ENCODE results near the gene DGKA. TPM values are rescaled to one million over a fixed set of nuclear protein-coding genes. Genes with fewer than 3 reads are reported as not detected.

DGKA gene
- total and polyA plus RNA-seq, 4 donors, result 41.4 to 86.5 (median 79.8) TPM

GRCh38 chr12:55933799-55934742 is 3.1 kb downstream of the DGKA start:
- Histone ChIP-seq H3K27me3 (ENCODE audit: control insufficient read depth in 1 of 2, insufficient read depth in 2 of 2, low read length in 1 of 2) (no peaks in the 10 kb centered on the region), H3K27ac (ENCODE audit: low read depth in 1 of 2, low read length in 2 of 2) (no peak overlapping the region), H3K36me3 (ENCODE audit: control insufficient read depth in 1 of 2, insufficient read depth in 2 of 2, low read length in 1 of 2) (no peaks in the 10 kb centered on the region), H3K4me1 (ENCODE audit: control insufficient read depth in 1 of 2, insufficient read depth in 2 of 2, low read length in 2 of 2) (peaks cover 2 to 4% of the 10 kb centered on the region in 2 donors), H3K4me3 (ENCODE audit: low read length in 2 of 2) (no peak overlapping the region), H3K9me3 (ENCODE audit: control insufficient read depth, low read length) (no peaks in the 10 kb centered on the region)
- DNase-seq (no peak), ATAC-seq (ENCODE audit: low FRiP score) (no peak)
- intact Hi-C loops (cut with DNase I), result loop anchor here in 1 of 2 donors (5.0 kb wide), 1 partner anchor 38 kb away; the partner anchor contains the start of gene RAB5B
- WGBS, 2 donors, result 92 to 96% methylated on average over 1 of the region's 1 CpG

- intact Hi-C loops (cut with DNase I), result loop anchor here in 1 of 2 donors (5.0 kb wide), 1 partner anchor 38 kb away; the partner anchor contains the start of gene RAB5B
- no peak for DNase-seq
- H3K4me1 ChIP-seq (ENCODE audit: control insufficient read depth in 1 of 2, insufficient read depth in 2 of 2, low read length in 2 of 2), result peaks cover 2 to 4% of the 10 kb centered on the region in 2 donors
- 85 to 97% methylated on average over 1 of the region's 1 CpG for WGBS, 2 donors
- no peak overlapping the region for H3K4me3 ChIP-seq (ENCODE audit: low read length in 2 of 2)
- no peaks in the 10 kb centered on the region for H3K9me3 ChIP-seq (ENCODE audit: control insufficient read depth, low read length)
- no peaks in the 10 kb centered on the region for H3K27me3 ChIP-seq (ENCODE audit: control insufficient read depth in 1 of 2, insufficient read depth in 2 of 2, low read length in 1 of 2)
- ATAC-seq (ENCODE audit: low FRiP score), result no peak
- no peaks in the 10 kb centered on the region for H3K36me3 ChIP-seq (ENCODE audit: control insufficient read depth in 1 of 2, insufficient read depth in 2 of 2, low read length in 1 of 2)
- no peak overlapping the region for H3K27ac ChIP-seq (ENCODE audit: low read depth in 1 of 2, low read length in 2 of 2)
Observed at GRCh38 chr12:55934773-55935172, 3.8 kb downstream of the DGKA start.

GRCh38 chr12:55935738-55936151 is 4.8 kb downstream of the DGKA start:
- intact Hi-C loops (cut with DNase I), result no loop called here
- no peaks in the 10 kb centered on the region for H3K36me3 ChIP-seq (ENCODE audit: control insufficient read depth in 1 of 2, insufficient read depth in 2 of 2, low read length in 1 of 2)
- DNase-seq, result peak in 1 of 2 donors; percentile 87
- WGBS, 2 donors, result 65% methylated on average over 26 of the region's 26 CpGs
- H3K27ac ChIP-seq (ENCODE audit: low read depth in 1 of 2, low read length in 2 of 2), result no peak overlapping the region
- peaks cover 2 to 4% of the 10 kb centered on the region in 2 donors for H3K4me1 ChIP-seq (ENCODE audit: control insufficient read depth in 1 of 2, insufficient read depth in 2 of 2, low read length in 2 of 2)
- H3K9me3 ChIP-seq (ENCODE audit: control insufficient read depth, low read length), result no peaks in the 10 kb centered on the region
- ATAC-seq (ENCODE audit: low FRiP score), result peak; percentile 33
- H3K4me3 ChIP-seq (ENCODE audit: low read length in 2 of 2), result no peak overlapping the region
- no peaks in the 10 kb centered on the region for H3K27me3 ChIP-seq (ENCODE audit: control insufficient read depth in 1 of 2, insufficient read depth in 2 of 2, low read length in 1 of 2)

GRCh38 chr12:55937981-55938380 is 7.0 kb downstream of the DGKA start:
- Histone ChIP-seq H3K4me3 (ENCODE audit: low read length in 2 of 2) (no peak overlapping the region), H3K36me3 (ENCODE audit: control insufficient read depth in 1 of 2, insufficient read depth in 2 of 2, low read length in 1 of 2) (peaks cover 2 to 4% of the 10 kb centered on the region in 2 donors), H3K27me3 (ENCODE audit: control insufficient read depth in 1 of 2, insufficient read depth in 2 of 2, low read length in 1 of 2) (no peaks in the 10 kb centered on the region), H3K27ac (ENCODE audit: low read depth in 1 of 2, low read length in 2 of 2) (no peak overlapping the region), H3K9me3 (ENCODE audit: control insufficient read depth, low read length) (no peaks in the 10 kb centered on the region), H3K4me1 (ENCODE audit: control insufficient read depth in 1 of 2, insufficient read depth in 2 of 2, low read length in 2 of 2) (peaks cover 0 to 4% of the 10 kb centered on the region in 2 donors)
- WGBS, 2 donors, result 86 to 87% methylated on average over 2 of the region's 2 CpGs
- intact Hi-C loops (cut with DNase I), result no loop called here
- DNase-seq (no peak), ATAC-seq (ENCODE audit: low FRiP score) (no peak)

- intact Hi-C loops (cut with DNase I), result no loop called here
- 87 to 90% methylated on average over 8 of the region's 8 CpGs for WGBS, 2 donors
Observed at GRCh38 chr12:55938826-55939501, 8.0 kb downstream of the DGKA start.

GRCh38 chr12:55940065-55940732 is 9.2 kb downstream of the DGKA start:
- peak; percentile 88 to 91 for DNase-seq
- Histone ChIP-seq H3K27ac (ENCODE audit: low read depth in 1 of 2, low read length in 2 of 2) (peak overlapping the region in 1 of 2 donors; percentile 15), H3K9me3 (ENCODE audit: control insufficient read depth, low read length) (no peaks in the 10 kb centered on the region), H3K27me3 (ENCODE audit: control insufficient read depth in 1 of 2, insufficient read depth in 2 of 2, low read length in 1 of 2) (no peaks in the 10 kb centered on the region), H3K4me1 (ENCODE audit: control insufficient read depth in 1 of 2, insufficient read depth in 2 of 2, low read length in 2 of 2) (no peaks in the 10 kb centered on the region), H3K36me3 (ENCODE audit: control insufficient read depth in 1 of 2, insufficient read depth in 2 of 2, low read length in 1 of 2) (peaks cover 2 to 6% of the 10 kb centered on the region in 2 donors), H3K4me3 (ENCODE audit: low read length in 2 of 2) (no peak overlapping the region)
- ATAC-seq (ENCODE audit: low FRiP score), result peak; percentile 92
- WGBS, 2 donors, result 11 to 13% methylated on average over 17 to 18 of the region's 18 CpGs
- intact Hi-C loops (cut with DNase I), result loop anchor here (2.0 to 10.0 kb wide), 3 partner anchors 198 to 285 kb away; partner anchors contain the start of gene GDF11 (in 1 of the 2)

More at GRCh38 chr12:55938826-55939501, 8.0 kb downstream of the DGKA start:
- ATAC-seq (ENCODE audit: low FRiP score) (no peak), DNase-seq (peak in 1 of 2 donors; percentile 43)
- Histone ChIP-seq H3K4me1 (ENCODE audit: control insufficient read depth in 1 of 2, insufficient read depth in 2 of 2, low read length in 2 of 2) (no peaks in the 10 kb centered on the region), H3K4me3 (ENCODE audit: low read length in 2 of 2) (no peak overlapping the region), H3K9me3 (ENCODE audit: control insufficient read depth, low read length) (no peaks in the 10 kb centered on the region), H3K36me3 (ENCODE audit: control insufficient read depth in 1 of 2, insufficient read depth in 2 of 2, low read length in 1 of 2) (peaks cover 2 to 4% of the 10 kb centered on the region in 2 donors), H3K27me3 (ENCODE audit: control insufficient read depth in 1 of 2, insufficient read depth in 2 of 2, low read length in 1 of 2) (no peaks in the 10 kb centered on the region), H3K27ac (ENCODE audit: low read depth in 1 of 2, low read length in 2 of 2) (no peak overlapping the region)

- DNase-seq (peak in 1 of 2 donors; percentile 34), ATAC-seq (ENCODE audit: low FRiP score) (no peak)
- WGBS, 2 donors, result 91 to 95% methylated on average over 4 of the region's 4 CpGs
- Histone ChIP-seq H3K4me1 (ENCODE audit: control insufficient read depth in 1 of 2, insufficient read depth in 2 of 2, low read length in 2 of 2) (no peaks in the 10 kb centered on the region), H3K4me3 (ENCODE audit: low read length in 2 of 2) (no peak overlapping the region), H3K36me3 (ENCODE audit: control insufficient read depth in 1 of 2, insufficient read depth in 2 of 2, low read length in 1 of 2) (peaks cover 2 to 6% of the 10 kb centered on the region in 2 donors), H3K27me3 (ENCODE audit: control insufficient read depth in 1 of 2, insufficient read depth in 2 of 2, low read length in 1 of 2) (no peaks in the 10 kb centered on the region), H3K27ac (ENCODE audit: low read depth in 1 of 2, low read length in 2 of 2) (no peak overlapping the region), H3K9me3 (ENCODE audit: control insufficient read depth, low read length) (no peaks in the 10 kb centered on the region)
- intact Hi-C loops (cut with DNase I), result loop anchor here in 1 of 2 donors (5.0 to 10.0 kb wide), 2 partner anchors 200 to 287 kb away; partner anchors contain the start of gene GDF11
Observed at GRCh38 chr12:55942055-55942454, 11.1 kb downstream of the DGKA start.

GRCh38 chr12:55942577-55943136 is 11.7 kb downstream of the DGKA start:
- 92 to 99% methylated on average over 1 of the region's 1 CpG for WGBS, 2 donors
- Histone ChIP-seq H3K36me3 (ENCODE audit: control insufficient read depth in 1 of 2, insufficient read depth in 2 of 2, low read length in 1 of 2) (peaks cover 2 to 6% of the 10 kb centered on the region in 2 donors), H3K4me1 (ENCODE audit: control insufficient read depth in 1 of 2, insufficient read depth in 2 of 2, low read length in 2 of 2) (no peaks in the 10 kb centered on the region), H3K4me3 (ENCODE audit: low read length in 2 of 2) (no peak overlapping the region), H3K27ac (ENCODE audit: low read depth in 1 of 2, low read length in 2 of 2) (no peak overlapping the region), H3K9me3 (ENCODE audit: control insufficient read depth, low read length) (no peaks in the 10 kb centered on the region), H3K27me3 (ENCODE audit: control insufficient read depth in 1 of 2, insufficient read depth in 2 of 2, low read length in 1 of 2) (no peaks in the 10 kb centered on the region)
- ATAC-seq (ENCODE audit: low FRiP score) (no peak), DNase-seq (no peak)
- intact Hi-C loops (cut with DNase I), result loop anchor here in 1 of 2 donors (5.0 to 10.0 kb wide), 2 partner anchors 200 to 288 kb away; partner anchors contain the start of gene GDF11

All from aorta (tissue), 5 donors.